NCI-H446 (cell line): ENCODE data around the gene NISCH.

Experiments used
- DNase-seq, 2 experiments: peaks; one replicate each; lab custom pipeline; 2025; lab: John Stamatoyannopoulos, UW

The NISCH gene

GRCh38 chr3:52435246-52436101, 19.9 kb upstream of the NISCH start:
- DNase-seq = no peak

GRCh38 chr3:52436500-52437149, 18.8 kb upstream of the NISCH start:
- DNase-seq = no peak

GRCh38 chr3:52437326-52438103, 17.9 kb upstream of the NISCH start:
- DNase-seq = no peak

- DNase-seq = no peak
These were observed 17.4 kb upstream of the NISCH start for GRCh38 chr3:52438104-52438376.

- no peak for DNase-seq
These were observed 16.6 kb upstream of the NISCH start for GRCh38 chr3:52438579-52439425.

GRCh38 chr3:52439426-52440248, 15.8 kb upstream of the NISCH start:
- DNase-seq = no peak

GRCh38 chr3:52440249-52440551, 15.2 kb upstream of the NISCH start:
- DNase-seq = no peak

- no peak for DNase-seq
These were observed 14.7 kb upstream of the NISCH start for GRCh38 chr3:52440671-52441070.

GRCh38 chr3:52441091-52441771, 14.2 kb upstream of the NISCH start:
- DNase-seq = no peak

- no peak for DNase-seq
These were observed 13.6 kb upstream of the NISCH start for GRCh38 chr3:52441772-52442332.

GRCh38 chr3:52442409-52443267, 12.8 kb upstream of the NISCH start:
- DNase-seq = no peak

- no peak for DNase-seq
These were observed 12.2 kb upstream of the NISCH start for GRCh38 chr3:52443268-52443610.

GRCh38 chr3:52443791-52444687, 11.4 kb upstream of the NISCH start:
- DNase-seq = no peak

- DNase-seq = no peak
These were observed 10.3 kb upstream of the NISCH start, which contains the start of gene SEMA3G for GRCh38 chr3:52444860-52445793. SEMA3G (minus strand) TSS chr3:52445103; CDS start chr3:52445027, 76 bp downstream.

- no peak for DNase-seq
These were observed 9.4 kb upstream of the NISCH start for GRCh38 chr3:52446042-52446441.

- DNase-seq = peak; percentile 15 to 52
These were observed 8.5 kb upstream of the NISCH start for GRCh38 chr3:52446631-52447511.
